ENCODE data around the gene DNAJB5.

GRCh38 chr9:35033101-35033500, 43.6 kb downstream of the DNAJB5 start:
- no peak for TF ChIP-seq EP300 (IDR thresholded peaks at IDR 0.05)
- no peak for TF ChIP-seq CTCF (IDR thresholded peaks at IDR 0.05)
- no peak for TF ChIP-seq POLR2A (IDR thresholded peaks at IDR 0.05)
